Limb (tissue), 2 donors: Measurements from ENCODE around the gene PADI3.

Experiments
- DNase-seq, 2 donors: peaks; one replicate each; pipeline ENCODE4 v3.0.0-alpha.2; 2016; ENCODE audit errors: extremely low spot score in 2 of 2

PADI3 gene

DNA sequence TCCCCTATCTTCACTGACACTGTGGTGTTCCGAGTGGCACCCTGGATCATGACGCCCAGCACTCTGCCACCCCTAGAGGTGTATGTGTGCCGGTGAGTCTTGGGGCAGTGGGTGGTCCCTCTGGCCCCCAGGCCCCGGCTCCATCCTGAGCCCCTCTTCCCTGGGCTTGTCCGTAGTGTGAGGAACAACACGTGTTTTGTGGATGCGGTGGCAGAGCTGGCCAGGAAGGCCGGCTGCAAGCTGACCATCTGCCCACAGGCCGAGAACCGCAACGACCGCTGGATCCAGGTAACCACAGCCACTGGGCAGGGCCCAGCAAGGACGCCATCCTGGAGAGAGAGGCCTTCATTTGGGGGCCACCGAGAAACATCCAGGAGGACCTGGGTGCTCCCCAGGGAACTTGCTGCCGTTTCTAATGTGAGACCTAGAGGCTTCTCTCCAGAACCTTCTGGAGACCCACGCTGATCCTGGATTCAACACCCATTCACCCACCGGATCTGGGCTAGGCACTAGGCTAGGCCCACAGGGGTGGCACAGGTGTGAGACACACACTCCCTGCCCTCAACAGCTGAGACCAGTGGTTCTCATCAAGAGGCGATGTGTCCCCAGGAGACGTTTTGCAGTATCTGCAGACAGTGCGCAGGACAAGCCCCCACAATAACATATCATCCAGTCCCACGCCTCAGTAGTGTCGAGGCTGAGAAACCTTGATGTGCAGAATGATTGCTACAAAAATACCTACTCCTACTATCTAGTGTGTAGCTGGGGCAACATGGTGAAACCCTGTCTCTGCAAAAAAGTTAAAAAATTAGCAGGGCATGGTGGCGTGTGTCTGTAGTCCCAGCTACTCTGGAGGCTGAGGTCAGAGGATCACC is 22.2 kb downstream of the PADI3 start:
- DNase-seq, result no peak

- no peak for DNase-seq
These were observed 23.2 kb downstream of the PADI3 start for GRCh38 chr1:17272066-17272465.

DNA sequence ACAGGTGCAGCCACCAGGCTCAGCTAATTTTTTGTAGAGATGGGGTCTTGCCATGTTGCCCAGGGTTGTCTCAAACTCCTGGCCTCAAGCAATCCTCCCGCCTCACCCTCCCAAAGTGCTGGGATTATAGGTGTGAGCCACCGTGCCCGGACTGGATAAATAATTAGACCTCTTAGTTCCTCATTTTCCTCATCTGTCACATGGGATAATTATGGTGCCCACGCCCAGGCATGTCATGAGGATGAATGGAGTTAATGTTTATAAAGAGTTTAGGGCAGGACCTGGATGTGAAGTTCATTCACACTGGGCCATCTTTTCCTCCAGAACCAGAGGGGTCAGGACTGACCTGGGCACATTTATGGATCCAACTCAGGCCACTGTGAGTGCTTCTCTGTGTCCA is 23.7 kb downstream of the PADI3 start:
- no peak for DNase-seq

GRCh38 chr1:17273096-17273495 is 24.2 kb downstream of the PADI3 start:
- no peak for DNase-seq

DNA sequence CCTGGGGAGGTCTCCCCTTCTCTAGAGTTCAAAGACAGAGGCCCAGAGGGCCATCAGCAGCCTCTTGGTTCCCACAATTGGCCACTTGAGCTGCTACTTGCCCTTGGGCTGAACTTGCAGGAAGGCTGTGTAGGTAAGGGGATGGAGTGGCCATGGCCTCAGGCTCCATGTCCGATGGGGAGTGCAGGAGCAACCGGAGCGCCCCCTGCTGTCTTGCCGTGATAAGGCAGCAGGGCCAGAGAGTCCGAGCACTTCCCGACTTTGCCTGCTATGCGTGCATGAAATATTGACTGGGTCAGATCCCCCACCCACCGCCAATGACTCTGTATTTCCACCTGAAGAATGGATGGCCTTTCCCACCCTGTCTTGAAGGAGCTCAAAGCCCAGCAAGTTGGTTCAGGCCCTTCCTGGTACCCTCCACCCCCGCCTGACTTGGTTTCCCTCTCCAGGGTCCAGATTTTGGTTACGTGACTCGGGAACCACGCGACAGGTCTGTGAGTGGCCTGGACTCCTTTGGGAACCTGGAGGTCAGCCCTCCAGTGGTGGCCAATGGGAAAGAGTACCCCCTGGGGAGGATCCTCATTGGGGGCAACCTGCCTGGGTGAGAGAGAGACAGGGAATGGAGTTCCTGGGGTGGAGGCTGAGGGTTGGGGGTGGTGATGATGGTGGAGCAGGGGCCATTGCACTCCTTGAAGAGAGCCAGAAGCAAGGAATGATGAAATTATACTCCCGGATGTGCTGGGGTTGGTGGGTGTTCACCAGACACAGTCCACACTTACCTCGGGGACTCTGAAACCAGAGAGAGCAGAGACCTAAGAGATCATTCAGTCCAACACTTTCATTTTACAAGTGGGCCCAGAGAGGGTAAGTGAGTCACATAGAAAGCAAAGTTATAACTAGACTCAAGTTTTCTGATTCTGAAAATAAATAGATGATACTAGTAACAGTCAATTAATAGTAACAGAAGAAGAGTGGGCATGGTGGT is 25.6 kb downstream of the PADI3 start:
- DNase-seq, result no peak

- DNase-seq, result peak in 1 of 2 donors; percentile 26
These were observed 27.7 kb downstream of the PADI3 start for GRCh38 chr1:17276568-17276967.

DNA sequence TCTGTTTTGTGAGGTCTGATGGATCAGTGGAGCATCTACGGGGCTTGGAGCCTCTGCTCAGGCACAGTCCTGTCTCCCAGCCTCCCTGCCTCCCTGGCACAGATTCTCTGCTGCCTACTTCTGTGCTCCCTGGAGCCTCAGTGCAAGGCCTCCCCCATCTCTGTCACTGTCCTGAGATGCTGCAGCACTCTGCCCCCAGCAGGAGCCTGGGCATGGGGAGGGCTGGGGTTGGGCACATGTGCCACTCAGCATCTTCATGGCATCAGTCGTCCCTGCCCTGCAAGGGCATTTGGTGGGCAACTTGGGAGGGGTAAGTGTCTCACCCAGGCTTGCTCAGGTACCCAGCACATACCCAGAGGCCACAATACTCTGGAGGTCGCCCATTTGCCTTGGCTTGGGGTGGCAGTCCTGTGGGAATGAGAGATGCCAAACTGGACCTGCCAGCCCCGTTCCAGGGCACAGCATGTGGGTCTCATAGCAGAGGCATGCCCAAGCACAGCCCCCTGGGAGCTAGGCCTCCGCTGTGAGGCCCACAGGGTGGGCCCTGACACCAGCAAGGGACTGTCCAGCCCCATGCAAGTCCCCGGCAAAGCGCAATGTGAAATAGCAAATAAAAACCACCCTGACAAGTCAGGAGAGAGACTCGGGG is 28.7 kb downstream of the PADI3 start:
- peak in 1 of 2 donors; percentile 17 for DNase-seq

- DNase-seq, result peak in 1 of 2 donors; percentile 17
These were observed 30.3 kb downstream of the PADI3 start for GRCh38 chr1:17278996-17279830.

DNA sequence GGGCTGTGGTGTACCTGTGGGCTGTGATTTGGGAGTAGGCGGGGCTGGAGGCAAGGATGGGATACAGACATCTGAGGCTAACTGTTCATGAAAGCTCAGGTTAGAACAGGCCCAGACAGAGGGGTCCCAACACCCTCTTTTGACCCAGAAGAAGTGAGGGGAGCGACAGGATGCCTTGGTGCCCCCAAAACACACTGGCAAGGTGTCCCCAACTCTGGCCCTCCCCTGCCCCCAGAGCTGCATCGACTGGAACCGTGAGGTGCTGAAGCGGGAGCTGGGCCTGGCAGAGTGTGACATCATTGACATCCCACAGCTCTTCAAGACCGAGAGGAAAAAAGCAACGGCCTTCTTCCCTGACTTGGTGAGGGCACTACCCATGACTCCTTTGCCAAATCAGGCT is 31.5 kb downstream of the PADI3 start:
- DNase-seq, result peak in 1 of 2 donors; percentile 6

DNA sequence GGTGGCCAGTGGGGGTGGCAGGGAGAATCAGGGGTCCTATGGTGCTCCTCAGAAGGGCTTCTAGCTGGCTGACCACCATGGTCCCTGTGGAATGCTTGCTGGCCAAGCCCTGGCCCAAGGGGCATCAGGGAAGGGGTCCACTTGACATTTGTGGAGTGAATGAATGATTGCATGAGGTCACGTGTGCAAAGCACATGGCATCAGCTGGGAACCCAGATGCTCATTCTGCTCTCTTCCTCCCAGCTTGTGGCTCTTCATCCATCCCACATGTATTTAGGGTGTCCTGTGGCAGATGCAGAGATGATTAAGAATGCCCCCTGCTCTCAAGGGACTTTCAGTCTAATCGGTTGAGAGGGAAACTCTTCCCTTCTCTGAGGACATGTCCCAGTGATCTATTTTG is 32.0 kb downstream of the PADI3 start:
- peak in 1 of 2 donors; percentile 4 for DNase-seq

GRCh38 chr1:17281775-17282181 is 32.9 kb downstream of the PADI3 start:
- peak in 1 of 2 donors; percentile 4 for DNase-seq

DNA sequence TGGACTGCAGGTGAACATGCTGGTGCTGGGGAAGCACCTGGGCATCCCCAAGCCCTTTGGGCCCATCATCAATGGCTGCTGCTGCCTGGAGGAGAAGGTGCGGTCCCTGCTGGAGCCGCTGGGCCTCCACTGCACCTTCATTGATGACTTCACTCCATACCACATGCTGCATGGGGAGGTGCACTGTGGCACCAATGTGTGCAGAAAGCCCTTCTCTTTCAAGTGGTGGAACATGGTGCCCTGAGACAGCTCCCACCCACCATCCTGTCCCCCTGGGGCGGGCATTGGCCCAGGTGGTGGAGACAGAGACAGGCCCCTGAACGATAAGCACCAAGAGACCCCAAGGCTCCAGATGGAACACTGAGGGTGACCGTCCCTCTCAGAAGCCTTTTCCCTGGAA is 33.9 kb downstream of the PADI3 start:
- DNase-seq, result peak in 1 of 2 donors; percentile 8

DNA sequence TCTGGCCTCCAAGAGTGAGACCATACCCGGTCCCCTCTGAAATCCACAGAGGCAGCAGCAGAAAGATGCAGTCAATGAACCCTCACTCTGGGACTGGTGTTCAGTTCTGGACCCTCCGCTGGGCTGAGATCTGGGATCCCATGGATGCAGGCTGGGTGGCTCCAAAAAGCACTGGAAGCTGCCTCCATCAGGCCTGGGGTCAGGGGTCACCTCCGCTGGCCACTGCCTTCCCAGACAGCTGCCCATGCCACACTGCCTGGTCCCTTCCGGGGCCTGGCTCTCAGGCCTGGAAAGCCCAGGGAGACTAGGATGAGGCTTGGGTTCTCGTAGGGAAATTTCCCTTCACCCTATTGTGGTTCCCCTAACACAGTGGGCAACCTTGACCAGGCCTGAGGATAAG is 37.7 kb downstream of the PADI3 start:
- DNase-seq, result no peak

- DNase-seq, result no peak
These were observed 38.4 kb downstream of the PADI3 start for GRCh38 chr1:17287130-17287776.

GRCh38 chr1:17289721-17290120 is 40.8 kb downstream of the PADI3 start:
- DNase-seq, result peak in 1 of 2 donors; percentile 8

DNA sequence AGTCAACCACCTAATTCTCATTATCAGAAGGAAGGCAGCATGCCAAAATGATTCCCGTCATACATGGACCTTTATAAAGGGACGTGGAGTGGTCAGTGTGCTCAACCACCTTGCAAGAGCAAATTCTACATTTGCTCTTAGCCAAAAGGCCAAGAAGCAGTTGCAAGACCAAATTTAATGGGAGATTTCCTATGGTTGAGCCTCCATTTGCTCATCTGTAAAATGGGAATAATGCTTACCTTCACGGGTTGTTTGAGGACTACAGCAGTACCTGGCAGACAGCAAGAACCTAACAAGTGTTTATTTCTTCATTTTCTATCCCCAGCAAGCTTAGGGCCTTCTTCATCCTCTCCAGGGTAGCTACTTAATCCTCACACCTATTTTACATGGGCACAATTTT is 41.7 kb downstream of the PADI3 start:
- no peak for DNase-seq

GRCh38 chr1:17292299-17293160 is 43.6 kb downstream of the PADI3 start:
- no peak for DNase-seq

- no peak for DNase-seq
These were observed 45.0 kb downstream of the PADI3 start for GRCh38 chr1:17293681-17294425.

DNA sequence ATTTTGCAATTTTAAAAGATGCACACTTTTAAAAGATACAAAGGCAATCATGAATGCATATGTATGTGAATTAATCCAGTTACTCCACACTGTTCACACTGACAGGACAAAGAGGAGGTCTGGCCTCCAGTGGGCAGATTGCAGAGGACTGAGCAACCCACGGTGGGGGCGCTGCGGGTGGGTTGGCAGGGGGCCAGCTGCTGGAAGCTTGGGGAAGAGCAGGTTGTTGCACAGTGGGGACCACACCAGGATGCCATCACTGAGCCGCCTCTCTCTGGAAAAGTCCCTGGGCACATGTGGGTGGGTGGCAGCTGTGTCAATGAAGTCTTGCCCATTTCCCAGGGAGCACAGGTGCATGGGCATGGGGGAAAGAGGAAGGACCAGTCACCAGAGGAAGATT is 46.4 kb downstream of the PADI3 start:
- DNase-seq, result no peak
